HG02588 (cell line): ENCODE data around the gene CDX2.
A peak's percentile ranks its signal among the peaks of the same experiment; 100 is the strongest.
"Not testable (repeated sequence)": the region's sequence is repeated elsewhere in the genome, so short reads cannot be mapped to it uniquely, and the experiment has no call there.

Source experiments
- ATAC-seq: cut with Tn5 transposase; IDR thresholded peaks from one replicate; pipeline ENCODE4 v1.9.1; 2021; ENCODE audit warnings: mild to moderate bottlenecking, moderate library complexity; ENCODE audit not compliant: unreplicated experiment

Gene CDX2

DNA sequence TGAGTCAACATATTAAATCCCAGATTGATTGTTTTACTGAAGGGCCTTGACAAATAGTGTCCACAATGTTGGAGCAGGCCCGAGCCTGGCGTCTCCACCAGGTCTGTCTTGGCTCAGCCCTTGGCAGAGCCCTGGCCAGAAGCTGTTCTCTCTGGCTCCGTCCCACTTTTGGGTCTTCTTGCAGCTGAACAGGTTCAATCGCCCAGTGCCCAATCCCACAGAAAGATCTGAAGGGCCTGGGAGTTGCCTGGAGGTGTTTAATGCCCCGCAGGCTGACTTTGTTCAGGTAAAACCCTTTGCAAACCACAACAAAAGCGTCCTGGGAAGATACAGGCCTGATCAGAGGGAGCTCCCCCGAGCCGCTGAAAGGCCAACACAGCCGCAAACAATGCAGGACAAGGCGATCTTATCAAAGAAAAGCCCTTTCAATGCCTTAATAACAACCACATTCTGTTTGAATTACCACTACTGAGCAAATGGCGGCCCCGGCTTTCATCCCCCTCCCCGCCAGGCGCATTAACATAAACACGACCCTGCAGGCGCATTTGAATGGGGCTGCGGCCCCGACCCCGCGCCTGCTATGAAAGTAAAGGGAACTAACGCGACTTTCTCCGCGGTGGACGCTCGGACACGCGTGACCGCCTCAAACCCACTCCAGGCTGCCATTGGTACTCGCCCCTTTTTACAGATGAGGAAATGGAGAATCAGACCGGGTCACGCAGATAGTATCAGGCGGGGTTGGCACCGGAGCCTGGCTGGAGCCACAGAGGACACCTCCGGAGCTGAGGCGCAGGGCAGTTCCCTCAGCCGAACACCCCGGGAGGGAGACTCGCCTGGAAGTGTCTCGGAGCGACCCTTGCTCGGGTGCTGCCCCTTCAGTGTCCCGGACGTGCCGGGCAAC, 3.1 kb downstream of the CDX2 start:
- ATAC-seq: no peak

DNA sequence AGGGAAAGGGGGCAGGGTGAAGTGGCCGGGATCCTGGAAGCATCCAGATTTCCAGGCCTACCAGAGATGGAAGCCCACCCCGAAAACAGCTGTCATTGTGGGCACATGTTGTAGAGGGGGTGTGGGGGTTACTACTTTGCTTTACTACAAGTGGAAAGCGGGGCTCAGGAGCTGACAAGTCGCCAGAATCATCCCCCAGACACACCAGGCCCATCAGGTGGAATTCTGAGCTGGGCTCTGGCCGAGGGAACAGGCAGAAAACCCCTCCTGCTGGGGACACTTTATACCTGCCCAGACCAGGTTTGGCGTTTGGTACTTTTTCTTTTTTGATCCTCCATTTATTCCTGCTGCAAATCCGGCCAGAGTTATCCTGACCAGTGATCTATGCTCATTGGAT, 3.8 kb downstream of the CDX2 start:
- no peak for ATAC-seq

DNA sequence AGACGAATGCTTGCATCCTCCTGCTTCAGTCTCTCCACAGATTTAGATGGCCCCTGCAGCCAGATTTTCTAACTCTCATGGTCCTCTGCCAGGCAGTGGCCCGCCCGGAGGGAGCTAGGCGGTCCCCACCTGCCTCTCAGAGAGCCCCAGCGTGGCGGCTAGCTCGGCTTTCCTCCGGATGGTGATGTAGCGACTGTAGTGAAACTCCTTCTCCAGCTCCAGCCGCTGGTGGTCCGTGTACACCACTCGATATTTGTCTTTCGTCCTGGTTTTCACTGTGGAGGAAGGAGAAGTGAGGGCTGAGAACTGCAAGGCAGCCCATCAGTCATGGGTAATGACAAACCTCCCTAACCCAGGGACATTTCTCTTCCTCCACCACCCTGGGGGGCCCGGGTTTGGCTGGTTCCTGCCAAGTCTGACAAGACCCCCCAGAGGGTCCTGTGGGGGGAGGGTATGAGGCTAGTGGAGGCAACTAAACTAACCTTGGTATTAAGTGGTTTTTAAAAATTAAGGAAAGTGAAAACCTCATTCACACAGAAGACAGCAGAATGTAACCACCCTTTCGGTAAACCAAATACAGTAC, 4.3 kb downstream of the CDX2 start:
- ATAC-seq: no peak

DNA sequence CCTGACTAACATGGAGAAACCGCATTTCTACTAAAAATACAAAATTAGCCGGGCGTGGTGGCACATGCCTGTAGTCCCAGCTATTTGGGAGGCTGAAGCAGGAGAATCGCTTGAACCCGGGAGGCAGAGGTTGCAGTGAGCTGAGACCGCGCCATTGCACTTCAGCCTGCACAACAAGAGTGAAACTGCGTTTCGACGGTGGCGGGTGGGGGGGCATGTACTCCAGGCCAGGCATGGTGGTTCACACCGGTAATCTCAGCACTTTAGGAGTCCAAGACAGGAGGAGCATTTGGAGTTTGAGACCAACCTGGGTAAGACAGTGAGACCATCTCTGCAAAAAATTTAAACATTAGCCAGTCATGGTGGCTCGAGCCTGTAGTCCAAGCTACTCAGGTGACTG, 4.9 kb downstream of the CDX2 start:
- ATAC-seq: not testable (repeated sequence)

DNA sequence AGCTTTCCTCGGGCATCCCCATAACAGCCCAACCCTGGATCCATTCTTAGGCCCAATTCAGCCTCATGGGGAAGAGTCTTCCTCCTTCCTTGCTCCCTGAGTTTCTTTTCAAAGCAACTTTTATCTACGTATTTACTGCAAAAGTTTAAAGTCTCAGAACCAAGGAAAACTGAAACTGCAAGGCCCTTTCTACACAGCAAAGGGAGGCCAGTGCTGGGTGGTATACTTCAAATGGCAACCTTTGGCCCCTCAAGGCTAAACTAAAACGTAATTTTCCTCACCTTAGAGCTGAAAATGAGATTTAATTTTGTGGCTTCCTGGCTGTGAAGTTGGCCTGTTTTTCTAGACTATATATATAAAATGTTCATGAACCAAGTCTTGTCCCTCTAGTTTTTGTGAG, 5.6 kb downstream of the CDX2 start:
- ATAC-seq: no peak

DNA sequence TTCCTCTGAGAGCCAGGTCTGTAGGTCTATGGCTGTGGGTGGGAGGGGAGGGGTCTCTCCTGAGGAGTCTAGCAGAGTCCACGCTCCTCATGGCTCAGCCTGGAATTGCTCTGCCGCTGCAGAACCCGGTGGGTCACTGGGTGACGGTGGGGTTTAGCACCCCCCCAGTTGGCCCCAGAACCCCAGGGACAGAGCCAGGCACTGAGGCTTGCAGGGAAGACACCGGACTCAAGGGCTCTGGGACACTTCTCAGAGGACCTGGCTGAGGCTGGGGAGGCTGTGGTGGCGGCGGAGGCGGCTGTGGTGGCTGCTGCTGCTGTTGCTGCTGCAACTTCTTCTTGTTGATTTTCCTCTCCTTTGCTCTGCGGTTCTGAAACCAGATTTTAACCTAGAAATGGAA, 6.1 kb downstream of the CDX2 start:
- no peak for ATAC-seq

DNA sequence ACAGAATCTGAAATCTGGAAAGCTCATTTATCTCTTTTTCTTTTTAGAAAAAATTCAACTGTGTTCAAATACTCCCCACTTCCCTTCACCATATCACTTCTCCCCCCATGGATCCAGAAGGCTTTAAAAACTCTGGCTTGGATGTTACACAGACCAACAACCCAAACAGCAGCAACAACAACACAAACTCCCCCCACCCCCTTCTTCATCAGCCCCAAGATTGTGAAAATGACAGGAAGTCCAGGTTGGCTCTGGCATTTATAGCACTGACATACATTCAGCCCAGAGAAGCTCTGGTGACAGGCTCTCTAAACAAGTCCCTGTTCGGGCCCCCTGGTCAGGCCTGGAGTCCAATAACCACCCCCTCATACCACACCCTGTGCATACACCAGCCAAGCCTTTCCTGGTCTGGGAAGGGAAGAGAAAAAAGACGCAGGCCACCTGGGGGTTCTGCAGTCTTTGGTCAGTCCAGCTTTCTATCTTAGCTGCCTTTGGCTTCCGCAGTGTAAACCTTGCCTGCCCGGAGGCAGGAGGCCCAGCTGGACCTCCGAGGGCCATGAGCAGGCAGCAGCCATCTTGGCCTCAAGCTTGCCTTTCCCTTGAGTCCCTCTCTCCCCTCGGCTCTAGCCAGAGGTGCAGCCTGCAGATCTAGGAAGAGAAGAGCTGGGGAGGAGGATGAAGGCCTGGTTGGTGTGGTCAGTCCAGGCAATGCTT, 6.8 kb downstream of the CDX2 start:
- ATAC-seq: no peak

DNA sequence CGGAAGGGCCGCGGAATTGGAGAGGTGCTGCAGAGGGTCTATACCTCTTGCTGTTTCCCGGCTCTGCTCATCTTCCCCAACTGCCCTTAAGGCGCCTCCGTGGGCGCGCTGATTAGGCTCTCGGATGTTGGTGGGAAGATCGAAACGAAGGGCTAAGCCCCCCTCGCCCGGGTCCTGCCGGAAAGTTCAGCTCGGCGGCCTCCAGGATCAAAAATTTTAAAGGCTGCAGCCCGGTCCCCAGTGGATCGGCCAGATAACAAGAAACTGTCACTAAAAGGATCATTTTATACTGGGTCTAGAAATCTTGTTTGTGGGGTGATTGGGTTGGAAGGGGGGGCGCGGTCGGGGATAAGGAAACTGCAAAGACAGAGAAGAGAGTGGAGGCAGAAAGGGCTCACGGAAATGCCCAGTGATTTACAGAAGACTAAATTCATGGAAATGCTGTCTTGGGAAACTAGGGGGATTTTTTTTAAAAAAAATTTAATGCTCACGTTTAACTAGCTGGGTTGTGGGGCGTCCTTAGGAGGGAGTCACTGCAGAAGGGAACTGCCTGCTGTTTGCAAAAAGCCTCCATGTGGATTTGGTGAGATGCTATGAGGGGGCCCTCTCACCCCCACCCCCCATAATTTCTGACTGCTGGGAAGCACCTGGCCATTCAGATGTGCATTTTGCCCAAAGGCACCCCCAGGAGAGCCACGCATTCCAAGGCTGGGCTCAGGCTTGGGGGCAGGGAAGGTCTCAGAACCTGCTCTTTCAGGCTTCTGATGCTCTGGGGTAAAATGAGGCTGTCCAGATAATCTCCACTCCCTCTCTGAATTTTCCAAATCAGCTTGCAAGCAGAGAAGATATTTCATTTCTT, 7.7 kb downstream of the CDX2 start:
- ATAC-seq: no peak

DNA sequence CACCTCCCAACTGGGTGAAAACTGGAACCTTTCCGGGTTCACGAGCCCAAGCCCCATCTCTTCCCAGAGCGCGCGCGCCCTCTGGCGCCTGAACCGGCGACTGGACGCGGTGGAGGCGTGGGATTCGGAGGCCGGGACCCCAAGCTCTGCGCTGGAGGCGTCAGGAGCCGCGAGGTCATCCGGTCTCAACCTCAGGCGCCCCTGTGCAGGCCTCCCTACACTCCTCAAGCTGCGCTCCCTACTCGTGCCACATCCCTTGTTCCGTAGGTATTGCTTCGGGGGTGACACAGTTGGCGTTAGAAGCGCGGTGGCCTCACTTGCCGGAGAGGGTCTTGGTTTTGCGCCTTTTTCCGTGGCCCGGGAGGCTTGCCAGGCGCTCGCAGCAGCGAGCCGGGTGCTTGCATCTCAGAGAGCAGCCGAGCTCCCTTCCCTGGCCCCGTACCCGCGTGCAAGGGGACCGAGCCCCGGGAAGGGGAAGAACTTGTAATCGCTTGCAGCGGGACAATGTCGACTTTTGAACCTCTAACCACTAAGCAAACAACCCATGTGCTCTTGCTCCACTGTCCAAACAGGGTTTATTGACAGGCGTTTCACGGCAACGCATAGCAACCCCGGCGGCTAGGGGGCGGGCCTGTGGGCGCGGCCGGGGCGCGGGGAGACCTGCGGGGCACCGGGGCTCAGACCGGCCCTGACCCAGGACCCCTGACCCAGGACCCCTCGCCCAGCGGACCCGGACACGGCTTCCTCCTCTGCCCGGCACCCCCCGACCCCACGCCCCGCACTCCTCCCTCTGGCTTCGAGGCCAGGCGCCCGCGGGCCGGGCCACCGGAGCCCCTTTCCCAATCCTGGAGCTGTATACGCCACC, 8.5 kb downstream of the CDX2 start:
- no peak for ATAC-seq

DNA sequence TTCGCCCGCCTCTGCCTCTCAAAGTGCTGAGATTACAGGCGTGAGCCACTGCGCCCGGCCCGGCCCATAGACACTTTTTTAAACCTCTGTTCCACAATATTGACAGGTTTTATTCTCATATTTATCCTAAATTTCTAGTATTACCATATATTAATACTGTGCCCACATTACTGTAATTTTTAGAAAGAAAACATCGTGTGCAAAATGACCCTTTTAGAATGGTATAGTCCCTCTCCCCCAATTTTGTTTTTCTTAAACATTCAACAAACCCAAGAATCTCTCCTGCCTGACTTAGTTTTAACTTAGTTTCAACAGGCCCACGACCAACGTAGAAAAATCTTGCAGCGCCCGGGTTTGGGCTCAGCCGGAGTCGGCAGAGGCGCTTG, 9.1 kb downstream of the CDX2 start:
- ATAC-seq: no peak

DNA sequence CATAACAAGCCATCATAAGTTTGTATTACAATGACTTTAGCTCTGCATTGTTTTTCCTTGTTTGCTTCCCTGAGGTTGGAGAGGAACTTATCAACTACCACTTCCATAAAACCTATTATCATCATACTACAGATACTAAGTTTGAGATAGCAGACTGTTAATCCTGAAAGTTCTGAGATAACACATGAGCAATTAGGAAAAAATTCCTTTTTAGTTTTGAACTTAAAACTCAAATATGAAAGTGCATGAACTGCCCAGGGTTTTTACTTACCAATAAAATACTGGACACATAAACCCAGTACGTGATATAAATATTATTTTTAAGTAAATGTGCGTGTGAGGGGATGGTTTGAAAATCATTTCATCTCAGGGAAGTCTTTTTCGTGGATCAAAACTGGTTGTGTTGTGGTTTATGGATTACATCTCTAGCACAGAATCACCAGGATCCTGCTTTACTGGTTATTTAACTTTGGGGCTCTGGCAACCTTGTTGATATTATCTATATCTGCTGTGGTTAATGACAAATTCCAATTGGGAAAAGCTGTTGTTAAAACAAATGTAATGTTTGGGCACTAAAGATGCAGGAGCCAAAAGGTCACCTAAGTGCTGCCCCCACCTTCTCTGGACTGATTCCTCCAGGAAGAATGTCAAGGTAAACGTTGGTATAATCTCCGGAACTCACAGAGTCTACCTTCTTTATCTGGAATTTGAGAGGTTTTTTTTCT, 12.4 kb downstream of the CDX2 start:
- ATAC-seq: no peak

DNA sequence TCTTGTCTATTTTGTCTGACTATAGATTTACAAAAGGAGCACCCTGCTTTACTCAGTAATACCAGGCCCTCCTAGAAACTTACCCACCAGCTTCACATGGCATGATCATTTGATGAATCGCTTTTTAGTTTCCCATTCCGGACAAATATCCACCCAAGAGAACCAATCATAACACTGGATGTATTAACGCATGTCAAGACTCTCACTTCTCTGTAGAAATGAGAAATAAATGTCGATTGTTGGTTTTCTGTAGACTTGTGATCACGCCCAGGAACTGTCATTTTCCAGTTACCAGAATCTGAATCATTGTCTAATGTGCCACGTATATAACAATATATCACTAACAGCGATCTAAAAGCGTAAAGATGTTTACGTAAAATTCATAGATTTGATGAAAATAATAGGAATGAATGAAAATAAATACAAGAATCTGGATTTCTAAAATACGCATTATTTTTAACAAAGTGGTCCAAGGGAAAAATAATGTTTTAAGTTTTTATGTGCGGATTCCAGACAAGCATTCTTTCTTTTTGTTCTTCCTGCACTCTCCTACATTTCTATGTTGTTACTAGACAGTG, 14.0 kb downstream of the CDX2 start:
- ATAC-seq: no peak

DNA sequence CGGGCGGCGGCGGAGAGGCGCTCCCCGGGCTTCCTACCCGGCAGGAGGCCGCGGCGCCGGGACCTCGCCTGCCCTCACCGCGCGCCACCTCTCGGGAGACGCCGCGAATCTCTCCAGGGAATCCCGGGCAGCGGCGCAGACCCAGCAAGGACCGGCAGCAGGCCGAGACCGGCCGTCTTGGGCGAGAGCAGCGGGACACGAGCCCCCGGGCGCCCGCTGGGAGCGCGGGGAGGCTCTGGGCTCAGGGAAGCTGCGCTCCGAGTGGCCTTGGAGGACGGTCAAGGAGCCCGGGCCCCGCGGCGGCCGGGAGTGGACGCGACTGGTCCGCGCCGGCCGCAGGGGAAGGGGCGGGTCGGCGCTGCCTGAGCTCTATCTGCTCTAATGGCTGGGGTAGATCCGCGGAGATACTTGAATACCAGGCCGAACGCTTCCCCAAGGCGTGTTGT, 14.7 kb downstream of the CDX2 start:
- peak; percentile 35 for ATAC-seq

DNA sequence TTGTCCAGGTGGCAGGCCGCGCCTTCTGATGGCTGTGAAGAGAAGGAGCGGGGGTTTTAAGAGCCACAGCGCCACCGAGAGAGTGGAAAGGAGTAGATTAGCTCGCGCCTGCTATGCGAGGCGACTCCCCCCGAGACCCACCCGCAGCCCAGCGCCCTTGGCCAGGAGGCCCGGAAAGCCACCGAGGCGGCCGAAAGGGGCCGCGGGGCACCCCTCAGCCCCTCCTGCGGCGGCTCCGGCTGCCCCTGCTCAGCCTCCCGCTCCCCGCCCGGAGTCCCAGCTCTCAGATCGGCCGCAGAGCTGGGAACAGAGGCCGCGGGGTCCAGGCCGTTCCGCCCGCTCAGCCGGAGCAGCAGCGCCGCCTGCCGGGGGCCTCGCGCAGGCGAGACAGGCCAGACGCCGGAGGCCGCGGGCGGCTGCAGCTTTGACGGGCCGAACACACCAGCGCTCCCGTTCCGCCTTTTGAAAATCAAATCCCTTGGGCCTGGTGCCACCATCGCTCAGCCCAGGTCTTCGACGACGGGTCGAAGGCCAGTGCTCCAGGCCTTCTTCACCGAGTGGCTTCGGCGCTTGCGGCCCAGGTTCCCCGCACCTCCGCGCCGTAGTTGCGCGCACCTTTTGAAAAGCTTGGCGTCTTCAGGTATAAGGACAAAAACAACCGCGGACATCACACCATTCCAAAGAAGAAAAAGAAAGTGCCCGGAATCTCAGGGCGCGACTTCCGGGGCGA, 15.3 kb downstream of the CDX2 start:
- ATAC-seq: peak; percentile 95

DNA sequence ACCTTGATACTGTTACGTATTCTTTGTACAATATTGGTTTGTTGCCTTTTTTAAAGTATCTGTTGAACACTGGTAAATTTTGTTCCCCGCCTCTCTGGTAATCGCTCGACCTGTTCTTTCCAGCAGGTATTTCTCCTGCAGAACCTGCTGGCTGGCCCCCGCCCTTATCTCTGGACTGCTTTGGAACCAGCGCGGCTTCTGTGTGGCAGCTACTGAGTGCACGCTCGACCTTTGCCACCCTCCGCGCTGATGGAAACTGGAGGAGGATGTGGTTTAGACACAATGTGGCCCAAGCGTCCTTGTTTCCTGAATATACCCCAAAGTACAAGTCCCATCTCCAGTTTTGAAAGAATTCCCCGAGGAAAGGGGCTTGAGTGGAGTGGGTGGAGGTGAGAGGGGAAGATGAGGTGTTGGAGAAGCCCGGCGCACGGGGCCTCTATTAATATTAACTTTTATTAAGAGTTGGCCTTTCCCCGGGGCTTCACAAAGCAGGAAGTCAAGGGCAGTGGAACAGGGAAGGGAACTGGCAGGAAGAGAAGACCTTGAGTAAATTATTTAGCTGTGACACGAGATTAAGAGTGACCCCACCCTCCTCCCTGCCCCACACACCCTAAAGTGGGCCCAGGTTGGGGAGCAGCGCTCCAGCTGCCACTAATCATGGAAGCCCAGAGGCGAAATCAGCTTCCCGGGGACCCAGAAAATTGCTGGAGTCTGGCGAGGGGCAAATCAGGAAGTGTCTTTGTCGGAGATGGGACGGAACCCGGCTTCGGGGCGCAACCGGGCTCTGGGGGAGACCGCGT, 16.0 kb downstream of the CDX2 start:
- no peak for ATAC-seq

DNA sequence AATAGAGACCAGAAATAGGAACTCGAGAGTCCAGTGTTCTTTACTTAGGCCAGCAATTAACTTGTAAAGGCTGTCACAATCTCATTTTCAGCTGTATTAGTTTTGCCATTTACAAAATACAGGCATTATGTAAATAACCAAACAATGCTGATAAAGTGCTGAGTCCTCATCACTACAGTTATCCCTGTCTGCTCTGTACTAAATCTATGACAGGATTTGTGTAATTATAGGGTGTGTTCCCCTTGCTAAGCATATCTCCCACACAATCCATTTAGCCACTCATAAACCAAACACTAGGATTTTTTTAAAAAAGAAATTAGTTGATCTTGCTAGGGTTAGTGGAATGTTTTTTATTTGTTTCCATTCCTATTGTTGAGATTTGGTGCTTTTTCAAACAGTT, 26.1 kb downstream of the CDX2 start:
- no peak for ATAC-seq

DNA sequence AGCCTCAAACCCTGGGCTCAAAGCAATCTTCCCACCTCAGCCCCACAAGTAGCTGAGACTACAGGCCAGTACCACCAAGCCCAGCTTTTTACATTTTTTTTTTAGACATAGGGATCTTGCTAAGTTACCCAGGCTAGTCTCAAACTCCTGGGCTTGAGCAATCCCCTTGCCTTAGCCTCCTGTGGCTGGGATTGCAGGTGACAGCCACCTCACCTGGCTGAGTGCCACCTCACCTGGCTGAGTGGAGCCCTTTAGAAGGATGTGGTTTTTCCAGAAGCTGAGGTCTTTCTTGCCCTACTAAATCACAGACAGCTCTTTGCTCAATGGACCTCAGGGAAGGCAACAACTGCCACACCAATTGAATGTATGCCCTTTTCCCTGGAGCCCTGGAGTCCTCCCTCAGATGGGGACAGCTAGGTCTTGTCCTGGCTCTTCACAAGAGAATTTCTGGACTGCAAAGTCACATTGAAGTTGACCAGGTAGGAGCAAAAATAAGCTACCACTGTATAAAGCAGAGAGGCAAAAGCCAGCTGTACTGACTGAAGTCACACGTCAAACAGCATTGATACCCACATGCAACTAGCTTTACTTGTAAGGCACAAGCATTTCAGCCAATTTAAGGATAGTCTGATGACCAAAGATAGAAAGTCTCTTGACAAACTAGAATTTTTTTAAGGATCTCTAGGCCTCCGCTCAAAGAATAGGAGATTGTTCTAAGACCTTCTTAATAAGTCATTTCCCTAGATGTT, 35.4 kb downstream of the CDX2 start:
- ATAC-seq: no peak
